ENCODE results near the gene MAN1C1. TPM values are rescaled to one million over a fixed set of nuclear protein-coding genes. Genes with fewer than 3 reads are reported as not detected.

Gene MAN1C1
- total RNA-seq, 1 donor from 2014 or later: 16.7 TPM

GRCh38 chr1:25810341-25811299, 194.0 kb downstream of the MAN1C1 start:
- intact Hi-C loops (cut with DNase I): no loop called here
- DNase-seq (ENCODE audit: low spot score): peak; percentile 90

GRCh38 chr1:25811384-25812082, 194.9 kb downstream of the MAN1C1 start:
- intact Hi-C loops (cut with DNase I): no loop called here

GRCh38 chr1:25813071-25813733, 196.6 kb downstream of the MAN1C1 start:
- intact Hi-C loops (cut with DNase I): no loop called here
- no peak for DNase-seq (ENCODE audit: low spot score)

More at GRCh38 chr1:25811384-25812082, 194.9 kb downstream of the MAN1C1 start:
- no peak for DNase-seq (ENCODE audit: low spot score)

- DNase-seq (ENCODE audit: low spot score): peak; percentile 56
- intact Hi-C loops (cut with DNase I): no loop called here
These were observed 197.3 kb downstream of the MAN1C1 start for GRCh38 chr1:25813734-25814471.

GRCh38 chr1:25814549-25815087, 198.0 kb downstream of the MAN1C1 start:
- intact Hi-C loops (cut with DNase I): loop anchor here (5.0 kb wide), 1 partner anchor 567 kb away; the partner anchor contains the start of gene RSRP1
- DNase-seq (ENCODE audit: low spot score): peak; percentile 58

GRCh38 chr1:25815208-25816111, 198.9 kb downstream of the MAN1C1 start:
- DNase-seq (ENCODE audit: low spot score): peak; percentile 41
- intact Hi-C loops (cut with DNase I): loop anchor here (5.0 kb wide), 1 partner anchor 568 kb away; the partner anchor contains the start of gene RSRP1

GRCh38 chr1:25816112-25816718, 199.6 kb downstream of the MAN1C1 start:
- peak; percentile 71 for DNase-seq (ENCODE audit: low spot score)
- intact Hi-C loops (cut with DNase I): loop anchor here (5.0 kb wide), 1 partner anchor 569 kb away; the partner anchor contains the start of gene RSRP1

- DNase-seq (ENCODE audit: low spot score): peak; percentile 29
- intact Hi-C loops (cut with DNase I): loop anchor here (5.0 kb wide), 1 partner anchor 571 kb away; the partner anchor contains the start of gene RSRP1
These were observed 201.4 kb downstream of the MAN1C1 start for GRCh38 chr1:25817840-25818501.

- intact Hi-C loops (cut with DNase I): loop anchor here (5.0 kb wide), 1 partner anchor 571 kb away; the partner anchor contains the start of gene RSRP1
- no peak for DNase-seq (ENCODE audit: low spot score)
These were observed 202.0 kb downstream of the MAN1C1 start for GRCh38 chr1:25818569-25818968.

GRCh38 chr1:25819491-25820246, 203.1 kb downstream of the MAN1C1 start, which contains the start of gene MTFR1L:
TSS of gene MTFR1L (plus strand) at chr1:25819954. CDS start at chr1:25823105, 3,151 bp downstream.
- peak; percentile 96 for DNase-seq (ENCODE audit: low spot score)
- intact Hi-C loops (cut with DNase I): loop anchor here (5.0 kb wide), 2 partner anchors 178 to 572 kb away; partner anchors contain the start of genes PAFAH2 and RSRP1

GRCh38 chr1:25820247-25821111, 203.9 kb downstream of the MAN1C1 start:
- intact Hi-C loops (cut with DNase I): loop anchor here (5.0 kb wide), 1 partner anchor 177 kb away; the partner anchor contains the start of gene PAFAH2
- no peak for DNase-seq (ENCODE audit: low spot score)

GRCh38 chr1:25821112-25821476, 204.5 kb downstream of the MAN1C1 start:
- intact Hi-C loops (cut with DNase I): loop anchor here (5.0 kb wide), 1 partner anchor 176 kb away; the partner anchor contains the start of gene PAFAH2
- DNase-seq (ENCODE audit: low spot score): no peak

- intact Hi-C loops (cut with DNase I): loop anchor here (5.0 kb wide), 1 partner anchor 176 kb away; the partner anchor contains the start of gene PAFAH2
- no peak for DNase-seq (ENCODE audit: low spot score)
These were observed 205.1 kb downstream of the MAN1C1 start for GRCh38 chr1:25821630-25822091.

GRCh38 chr1:25825605-25826004, 209.0 kb downstream of the MAN1C1 start:
- DNase-seq (ENCODE audit: low spot score): no peak
- intact Hi-C loops (cut with DNase I): loop anchor here (2.0 to 5.0 kb wide), 2 partner anchors 47 to 77 kb away; no protein-coding TSS in a partner anchor
